HG03103 (cell line): Measurements from ENCODE around the gene PTX4.
"Not testable (repeated sequence)": the region's sequence is repeated elsewhere in the genome, so short reads cannot be mapped to it uniquely, and the experiment has no call there.

Source experiments
- ATAC-seq: cut with Tn5 transposase; IDR thresholded peaks from one replicate; pipeline ENCODE4 v1.9.1; 2021; ENCODE audit warnings: low read depth; ENCODE audit not compliant: unreplicated experiment

The PTX4 gene

GRCh38 chr16:1447965-1448364, 40.8 kb downstream of the PTX4 start:
- no peak for ATAC-seq

DNA sequence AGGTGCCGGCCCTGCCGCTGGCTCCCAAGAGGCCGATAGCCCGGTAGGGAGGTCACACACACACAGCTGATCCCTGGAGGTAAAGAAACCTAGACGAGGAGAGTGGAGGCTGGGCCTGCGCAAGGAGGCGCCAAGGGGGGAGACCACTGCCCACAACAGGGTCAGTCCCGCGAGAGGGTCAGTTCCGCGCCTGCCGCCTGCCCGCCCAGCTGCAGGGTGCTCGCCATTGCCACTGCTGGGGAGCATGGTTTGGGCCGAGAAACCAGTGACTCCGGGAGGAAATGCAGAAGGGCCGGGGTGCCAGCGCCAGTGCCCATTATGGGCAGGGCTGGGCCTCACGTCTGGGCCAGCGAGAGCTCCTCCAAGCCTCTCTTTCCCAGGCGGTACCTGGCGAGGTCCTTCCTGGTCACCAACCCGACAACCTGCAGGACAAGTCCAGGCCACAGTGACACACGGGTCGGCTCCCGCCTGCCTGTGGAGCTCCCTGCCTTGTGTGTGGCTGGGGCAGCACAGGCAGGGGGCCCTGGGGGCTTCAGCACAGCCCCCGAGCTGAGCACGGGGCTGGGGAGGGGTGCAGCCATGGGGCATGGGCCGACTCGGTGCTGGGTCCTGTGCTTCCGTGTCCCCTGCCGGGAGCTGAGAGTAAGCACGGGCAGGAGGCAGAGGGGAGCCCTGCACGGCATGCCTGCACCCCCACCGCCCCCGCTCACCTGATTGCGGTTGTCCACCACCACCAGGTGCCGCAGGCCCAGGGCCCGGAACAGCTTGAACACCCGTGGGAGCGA, 42.3 kb downstream of the PTX4 start:
- no peak for ATAC-seq

DNA sequence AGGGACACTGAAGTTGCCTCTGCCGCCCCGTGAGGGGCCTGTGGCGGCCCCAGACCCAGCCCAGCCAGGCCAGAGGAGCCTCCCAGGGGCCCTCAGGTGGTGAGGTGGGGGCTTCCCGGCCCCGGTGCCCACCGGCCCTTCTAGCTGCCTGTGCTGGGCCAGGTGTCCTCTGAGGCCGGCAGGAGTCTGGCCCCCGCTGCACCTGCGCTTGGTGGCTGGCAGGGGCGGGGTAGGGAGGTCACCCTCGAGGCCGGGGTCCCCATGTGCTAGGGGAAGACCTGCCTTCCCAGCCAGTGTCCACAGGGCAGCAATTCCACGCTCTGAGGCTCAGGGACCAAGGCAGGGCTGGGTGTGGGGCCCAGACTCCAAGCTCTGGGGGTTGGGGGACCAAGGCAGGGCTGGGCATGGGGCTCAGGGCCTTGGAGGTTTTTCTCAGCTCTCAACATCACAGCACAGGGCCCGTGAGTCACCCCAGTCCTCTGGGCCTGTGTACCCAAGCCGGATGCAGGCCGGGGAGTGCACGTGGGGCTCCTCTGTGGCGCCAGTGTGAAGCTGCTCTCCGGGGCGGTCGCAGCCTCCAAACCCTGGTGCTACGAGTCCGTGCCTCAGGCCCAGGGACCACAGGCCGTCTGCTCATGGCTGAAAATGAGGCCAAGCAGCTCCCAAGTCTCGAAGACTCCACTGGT, 43.1 kb downstream of the PTX4 start:
- no peak for ATAC-seq

- ATAC-seq: no peak
Observed at GRCh38 chr16:1444730-1445517, 43.8 kb downstream of the PTX4 start.

- ATAC-seq: no peak
Observed at GRCh38 chr16:1443980-1444729, 44.6 kb downstream of the PTX4 start, which contains the start of gene CCDC154. Gene CCDC154 (minus strand): TSS chr16:1444556. CDS start chr16:1444322, 234 bp downstream.

DNA sequence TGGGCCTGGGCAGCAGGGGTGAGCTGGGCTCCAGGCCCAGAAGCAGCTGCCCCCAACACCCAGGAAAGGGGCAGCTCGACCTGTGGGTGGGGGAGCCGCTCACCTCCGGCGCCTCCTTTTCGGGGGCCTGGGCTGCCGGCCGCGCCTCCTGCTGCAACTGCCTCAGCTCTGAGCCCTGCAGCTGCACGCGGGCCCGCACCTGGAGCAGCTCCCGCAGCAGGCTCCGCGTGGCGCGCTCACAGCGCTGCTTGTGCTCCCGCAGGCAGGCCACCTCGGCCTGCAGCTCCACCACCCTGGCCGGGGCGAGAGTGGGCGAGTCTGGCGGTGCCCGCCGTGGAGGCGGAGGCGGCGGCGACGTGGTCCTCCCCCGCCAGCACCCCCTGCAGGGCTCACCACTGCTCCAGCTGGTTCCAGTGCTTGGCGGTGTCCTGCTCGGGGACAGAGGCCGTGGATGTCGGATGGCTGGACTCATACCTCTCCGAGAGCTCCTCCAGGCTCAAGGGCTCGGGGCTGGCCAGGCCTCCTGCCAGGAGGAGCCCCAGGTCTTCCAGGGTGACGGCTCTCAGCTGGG, 45.3 kb downstream of the PTX4 start:
- no peak for ATAC-seq

DNA sequence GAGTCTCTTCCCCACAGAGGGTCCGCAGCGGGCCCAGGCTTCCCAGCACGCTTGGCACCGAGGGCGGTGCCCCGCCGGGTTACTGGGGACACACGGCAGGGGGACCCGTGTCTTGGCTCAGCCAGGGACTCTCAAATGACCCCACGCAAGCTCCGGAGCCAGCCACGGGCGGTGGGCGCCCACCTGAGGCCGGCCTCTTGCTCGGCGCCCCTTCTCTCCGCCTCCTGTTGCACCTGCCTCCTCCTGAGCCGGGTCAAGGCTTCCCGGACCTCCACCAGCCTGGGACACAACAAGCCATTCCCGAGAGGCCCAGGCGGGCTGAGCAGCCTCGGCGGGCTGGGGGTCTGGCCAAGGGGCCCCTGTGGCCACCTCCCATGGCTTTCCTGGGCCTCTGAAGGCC, 46.0 kb downstream of the PTX4 start:
- no peak for ATAC-seq

DNA sequence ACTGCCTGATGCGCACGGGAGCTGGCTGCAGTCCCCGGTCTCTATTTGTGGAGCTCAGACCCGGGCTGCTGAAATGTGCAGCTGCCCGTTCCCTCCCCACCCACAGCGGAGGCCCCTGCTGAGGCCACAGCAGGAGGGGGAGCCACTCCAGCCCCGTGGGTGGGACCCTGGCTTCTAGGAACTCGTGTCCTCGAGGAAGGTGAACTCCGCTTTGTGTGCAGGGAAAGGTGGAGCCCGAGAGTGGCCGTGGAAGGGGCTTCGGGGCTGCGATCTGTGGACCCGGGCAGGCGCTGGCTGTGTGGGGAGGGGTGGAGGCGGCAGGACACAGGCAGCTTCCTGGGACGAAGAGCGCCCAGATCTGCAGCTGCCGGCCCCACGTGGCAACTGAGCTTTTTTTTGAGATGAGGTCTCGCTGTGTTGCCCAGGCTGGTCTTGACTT, 47.3 kb downstream of the PTX4 start:
- ATAC-seq: no peak

DNA sequence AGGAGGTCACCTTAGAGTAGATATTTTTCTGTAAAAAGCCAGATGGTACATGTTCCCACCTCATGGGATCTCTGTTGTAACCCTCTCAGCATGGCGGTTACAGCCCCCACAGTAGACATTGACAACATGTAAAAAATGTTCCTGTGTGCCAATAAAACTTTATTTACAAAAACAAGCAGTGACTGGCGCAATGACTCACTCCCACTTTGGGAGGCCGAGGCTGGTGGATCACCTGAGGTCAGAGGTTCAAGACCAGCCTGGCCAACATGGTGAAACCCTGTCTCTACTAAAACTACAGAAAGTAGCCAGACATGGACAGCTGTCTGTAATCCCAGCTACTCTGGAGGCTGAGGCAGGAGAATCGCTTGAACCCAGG, 49.1 kb downstream of the PTX4 start:
- ATAC-seq: not testable (repeated sequence)

DNA sequence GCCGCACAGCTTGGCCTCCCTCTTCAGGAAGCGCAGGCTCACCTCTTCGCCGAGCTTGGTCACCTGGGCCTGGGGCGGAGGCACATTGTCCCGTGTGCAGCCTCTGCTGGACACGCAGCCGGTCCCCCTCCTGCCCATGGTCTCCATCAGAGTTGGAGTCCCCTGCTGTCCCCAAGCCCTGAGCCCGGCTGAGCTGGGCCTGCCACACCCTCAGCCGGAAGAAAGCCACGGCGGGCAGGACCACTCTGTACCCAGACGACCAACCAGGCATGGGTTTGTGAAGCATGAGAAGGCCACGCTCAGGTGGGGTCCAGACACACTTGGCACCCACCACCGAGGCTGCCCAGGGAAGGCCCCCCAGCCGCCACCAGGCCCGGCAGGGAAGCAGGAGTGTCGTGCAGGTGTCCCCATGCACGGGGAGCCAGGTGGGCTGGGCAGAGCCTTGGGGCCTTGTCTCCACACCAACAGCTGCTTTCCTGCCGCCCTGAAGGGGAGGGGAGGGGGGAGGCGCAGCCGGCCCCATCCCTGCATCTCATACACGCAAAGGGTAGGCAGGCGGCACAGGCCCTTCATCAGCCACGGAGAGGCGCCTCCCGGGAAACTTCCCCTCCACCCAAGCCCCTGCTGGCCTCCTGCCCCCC, 49.6 kb downstream of the PTX4 start:
- no peak for ATAC-seq

DNA sequence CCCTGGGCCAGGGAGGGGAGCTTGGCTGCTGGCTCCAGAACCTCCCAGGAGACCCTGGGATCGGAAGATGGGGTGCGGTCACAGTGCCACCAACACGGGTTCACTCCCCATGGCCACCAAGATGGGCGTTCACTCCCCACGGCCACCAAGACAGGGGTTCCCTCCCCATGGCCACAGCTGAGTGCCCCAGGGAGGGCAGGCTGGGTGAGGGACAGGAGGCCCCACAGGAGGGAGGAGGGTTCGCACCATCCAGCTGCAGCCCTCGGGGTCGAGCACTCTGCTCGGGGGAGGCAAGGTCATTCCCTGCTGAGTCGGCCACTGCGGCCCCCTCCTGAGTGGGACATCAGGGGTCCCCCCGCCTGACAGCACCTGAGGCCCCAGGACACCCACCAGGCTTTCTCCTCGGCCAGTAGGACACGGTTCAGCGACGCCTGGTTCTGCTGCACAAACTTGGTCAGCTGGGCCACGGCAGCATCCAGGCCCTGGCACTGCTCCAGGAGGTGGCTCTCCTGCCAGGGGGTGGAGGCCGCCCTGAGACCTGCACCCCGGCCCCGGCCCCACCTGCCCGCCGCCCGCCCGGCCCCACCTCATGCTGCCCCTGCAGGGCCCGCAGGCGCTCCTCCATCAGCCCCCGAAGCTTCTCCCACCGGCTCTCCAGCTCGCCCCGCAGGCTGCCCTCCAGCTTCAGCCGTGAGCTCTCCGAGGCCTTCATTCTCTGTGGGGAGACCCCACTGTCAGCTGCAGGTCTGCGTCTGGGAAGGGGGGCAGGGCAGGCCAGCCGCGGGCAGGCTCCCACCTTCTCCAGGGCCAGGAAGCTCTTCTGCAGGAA, 50.3 kb downstream of the PTX4 start:
- ATAC-seq: no peak

DNA sequence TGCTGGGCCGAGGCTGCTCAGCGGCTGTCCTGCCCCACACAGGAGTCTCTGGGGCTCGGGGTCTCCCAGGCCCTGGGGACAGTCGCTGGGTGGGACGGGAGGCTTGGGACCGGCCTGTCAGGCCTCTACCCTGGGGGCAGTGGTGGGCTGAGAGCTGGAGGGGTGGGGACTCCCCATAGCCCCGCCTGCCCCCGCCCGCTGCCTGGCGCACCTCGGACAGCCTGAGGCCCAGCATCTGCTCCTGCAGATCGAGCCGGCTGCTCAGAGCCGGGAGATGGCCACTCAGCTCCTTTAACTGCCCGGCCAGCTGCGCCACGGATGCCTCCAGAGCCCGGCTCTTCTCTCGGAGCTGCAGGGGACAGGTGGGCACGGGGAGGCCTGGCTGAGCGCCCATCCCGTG, 51.1 kb downstream of the PTX4 start:
- no peak for ATAC-seq

DNA sequence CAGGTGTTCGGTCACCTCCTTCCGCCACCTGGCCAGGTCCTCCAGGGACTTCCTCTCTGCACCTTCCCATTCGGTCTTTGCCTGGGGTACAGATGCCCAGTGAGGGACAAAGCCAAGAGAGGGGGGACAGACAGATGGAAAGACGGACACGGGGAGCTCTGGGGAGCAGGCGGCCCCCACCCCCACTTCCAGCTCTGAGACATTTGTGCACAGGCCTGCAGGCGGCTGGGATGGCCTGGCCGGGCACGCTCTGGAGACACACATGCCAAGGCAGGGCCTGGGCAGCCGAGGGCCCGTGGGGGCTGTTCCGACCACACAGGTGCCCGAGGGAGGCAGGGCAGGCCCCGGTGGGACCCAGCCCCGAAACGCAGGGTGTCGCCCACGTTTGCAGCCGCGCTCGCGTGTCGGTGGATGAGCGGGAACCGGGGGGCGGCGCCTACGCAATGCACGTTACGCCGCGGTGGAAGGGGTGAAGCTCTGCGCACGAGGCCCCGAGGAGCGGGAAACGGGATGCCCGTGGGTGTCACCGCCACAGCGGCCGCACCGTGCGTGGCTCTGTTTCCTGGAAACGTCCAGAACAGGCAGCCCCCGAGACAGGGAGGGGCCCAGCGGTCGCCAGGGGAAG, 51.9 kb downstream of the PTX4 start:
- no peak for ATAC-seq

GRCh38 chr16:1435921-1436697, 52.6 kb downstream of the PTX4 start:
- no peak for ATAC-seq
